Activated CD8-positive, alpha-beta T cell treated with anti-CD3 and anti-CD28 coated beads for 36 hours (primary cell): ENCODE data around the gene BANK1. TPM values are rescaled to one million over a fixed set of nuclear protein-coding genes. Genes with fewer than 3 reads are reported as not detected.

Experiments used
- ATAC-seq: fragments of 200-7000 bp; cut with Tn5 transposase; one replicate; pipeline ENCODE4 v1.10.0; 2021; ENCODE audit warnings: mild to moderate bottlenecking, moderate library complexity
- CTCF ChIA-PET: fragments of 350-600 bp; sonication (Branson Sonifier 250); formaldehyde crosslinking; loops from one replicate; lab custom pipeline; 2021; ENCODE audit warnings: antibody characterized with exemption; lab: Charles Lee
- POLR2A ChIA-PET: fragments of 350-600 bp; sonication (Branson Sonifier 250); formaldehyde crosslinking; loops from one replicate; lab custom pipeline; 2021; ENCODE audit warnings: antibody characterized with exemption; lab: Charles Lee
- DNase-seq: peaks from one replicate; pipeline ENCODE4 v3.0.0-alpha.2; 2020
- H3K27ac Mint-ChIP-seq: one replicate; pipeline ENCODE4 v1.8.0; 2021; ENCODE audit warnings: mild to moderate bottlenecking, mixed read lengths
- H3K27me3 Mint-ChIP-seq: one replicate; pipeline ENCODE4 v1.8.0; 2021; ENCODE audit warnings: mixed read lengths
- H3K36me3 Mint-ChIP-seq: one replicate; pipeline ENCODE4 v1.8.0; 2021; ENCODE audit warnings: low read depth, mixed read lengths
- H3K4me1 Mint-ChIP-seq: one replicate; pipeline ENCODE4 v1.8.0; 2021; ENCODE audit warnings: low read depth, mixed read lengths
- H3K4me3 Mint-ChIP-seq: one replicate; pipeline ENCODE4 v1.8.0; 2021; ENCODE audit warnings: mild to moderate bottlenecking, moderate library complexity, mixed read lengths
- H3K9me3 Mint-ChIP-seq: one replicate; pipeline ENCODE4 v1.8.0; 2021; ENCODE audit warnings: mixed read lengths
- CTCF ChIP-seq: fragments of 200-600 bp; IDR thresholded peaks from one replicate; pipeline ENCODE4 v1.8.0; 2022; ENCODE audit warnings: antibody characterized with exemption, mild to moderate bottlenecking
- intact Hi-C: fragments of 100-400 bp; cut with micrococcal nuclease; formaldehyde crosslinking; loops from one replicate; pipeline ENCODE4 v1.10.0; 2022
- total RNA-seq, 2 experiments: library from RNA; stranded (reverse); gene quantifications; one replicate each; pipeline ENCODE4 v1.2.3, GENCODE V29; 2021

The BANK1 gene
- total RNA-seq, 2 experiments from 2014 or later = 0.09 to 0.34 TPM

- H3K27ac Mint-ChIP-seq = no peak overlapping the region
- no peaks in the 10 kb centered on the region for H3K36me3 Mint-ChIP-seq
- CTCF ChIA-PET = no interaction called here
- no peak overlapping the region for H3K4me3 Mint-ChIP-seq
- ATAC-seq (no peak), DNase-seq (no peak)
- no peak for TF ChIP-seq CTCF
- no peaks in the 10 kb centered on the region for H3K27me3 Mint-ChIP-seq
- intact Hi-C loops = no loop called here
- POLR2A ChIA-PET = no interaction called here
- H3K4me1 Mint-ChIP-seq = no peaks in the 10 kb centered on the region
- H3K9me3 Mint-ChIP-seq = no peaks in the 10 kb centered on the region
These were observed 28.5 kb upstream of the BANK1 start for GRCh38 chr4:101762025-101762424.

GRCh38 chr4:101762534-101762933, 28.0 kb upstream of the BANK1 start:
- no peak overlapping the region for H3K27ac Mint-ChIP-seq
- H3K36me3 Mint-ChIP-seq = no peaks in the 10 kb centered on the region
- CTCF ChIA-PET = no interaction called here
- H3K4me1 Mint-ChIP-seq = no peaks in the 10 kb centered on the region
- no peak for ATAC-seq
- no peaks in the 10 kb centered on the region for H3K9me3 Mint-ChIP-seq
- H3K27me3 Mint-ChIP-seq = no peaks in the 10 kb centered on the region
- intact Hi-C loops = no loop called here
- H3K4me3 Mint-ChIP-seq = no peak overlapping the region
- DNase-seq = no peak
- TF ChIP-seq CTCF = no peak
- POLR2A ChIA-PET = no interaction called here

GRCh38 chr4:101763576-101763975, 27.0 kb upstream of the BANK1 start:
- Mint-ChIP-seq H3K27me3 (no peaks in the 10 kb centered on the region), H3K36me3 (no peaks in the 10 kb centered on the region), H3K9me3 (no peaks in the 10 kb centered on the region), H3K27ac (no peak overlapping the region), H3K4me1 (no peaks in the 10 kb centered on the region), H3K4me3 (no peak overlapping the region)
- no peak for DNase-seq
- intact Hi-C loops = no loop called here
- TF ChIP-seq CTCF = no peak
- CTCF ChIA-PET = no interaction called here
- POLR2A ChIA-PET = no interaction called here
- ATAC-seq = no peak

DNA sequence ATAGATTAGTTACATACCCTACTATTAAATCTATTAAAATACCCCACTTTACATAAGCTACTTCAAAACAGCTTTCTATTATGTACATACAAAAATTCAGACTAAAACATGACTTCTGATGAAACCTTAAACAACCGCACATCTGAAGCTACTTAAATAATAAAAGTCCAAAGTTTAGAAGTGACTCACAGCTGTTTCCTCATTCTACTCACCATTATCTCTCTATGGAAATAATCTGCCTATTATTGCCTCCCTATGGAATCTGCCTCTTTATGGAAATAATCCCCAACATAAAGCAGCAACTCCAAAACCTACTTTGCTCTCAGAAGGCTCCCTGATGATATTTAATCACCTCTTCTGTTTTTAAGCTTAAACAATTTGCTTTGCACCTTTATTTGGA, 15.7 kb upstream of the BANK1 start:
- ATAC-seq (no peak), DNase-seq (no peak)
- TF ChIP-seq CTCF = no peak
- Mint-ChIP-seq H3K27me3 (peaks cover 10% of the 10 kb centered on the region), H3K36me3 (peaks cover 3% of the 10 kb centered on the region), H3K9me3 (peaks cover 17% of the 10 kb centered on the region), H3K27ac (no peak overlapping the region), H3K4me3 (no peak overlapping the region), H3K4me1 (no peaks in the 10 kb centered on the region)
- POLR2A ChIA-PET = no interaction called here
- intact Hi-C loops = no loop called here
- CTCF ChIA-PET = no interaction called here

GRCh38 chr4:101777431-101777830, 13.1 kb upstream of the BANK1 start:
- intact Hi-C loops = no loop called here
- DNase-seq = no peak
- H3K27ac Mint-ChIP-seq = no peak overlapping the region
- H3K9me3 Mint-ChIP-seq = peaks cover 2% of the 10 kb centered on the region
- no peak overlapping the region for H3K4me3 Mint-ChIP-seq
- ATAC-seq = no peak
- H3K4me1 Mint-ChIP-seq = no peaks in the 10 kb centered on the region
- TF ChIP-seq CTCF = no peak
- no peaks in the 10 kb centered on the region for H3K36me3 Mint-ChIP-seq
- ChIA-PET CTCF (no interaction called here), POLR2A (no interaction called here)
- H3K27me3 Mint-ChIP-seq = no peaks in the 10 kb centered on the region
